Fibroblast of skin of right quadriceps (primary cell): ENCODE results near the gene WWC2.

Source experiments
- DNase-seq: peaks from one replicate; pipeline ENCODE4 v3.0.0-alpha.2; 2013

The WWC2 gene

DNA sequence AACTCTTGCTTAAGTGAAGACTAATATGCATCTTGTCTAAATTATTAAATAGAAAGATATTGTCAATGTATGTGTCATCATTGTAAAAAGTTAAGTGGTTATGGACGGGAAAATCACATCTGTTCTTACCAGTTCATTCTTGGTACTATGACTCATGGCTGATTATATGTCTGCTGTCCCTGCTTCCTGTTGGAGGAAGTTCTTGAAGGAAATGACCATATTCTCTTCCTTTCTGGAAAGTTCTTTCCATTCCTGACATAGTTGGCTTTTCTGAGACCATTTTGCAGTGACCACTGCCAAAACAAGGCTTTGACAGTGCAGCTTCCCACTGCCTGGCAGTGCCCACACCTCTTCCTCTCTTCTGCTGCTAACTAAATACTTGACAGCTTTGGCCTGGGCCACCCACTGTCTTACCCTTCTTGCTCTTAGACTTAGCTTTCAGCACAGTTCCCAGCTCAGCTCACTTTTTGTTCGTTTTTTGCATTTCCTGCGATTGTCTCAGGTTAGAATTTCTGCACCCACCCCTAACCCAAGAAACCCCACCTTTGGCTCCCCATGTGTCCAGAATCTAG lies 236.4 kb downstream of the WWC2 start:
- DNase-seq: peak; percentile 91

DNA sequence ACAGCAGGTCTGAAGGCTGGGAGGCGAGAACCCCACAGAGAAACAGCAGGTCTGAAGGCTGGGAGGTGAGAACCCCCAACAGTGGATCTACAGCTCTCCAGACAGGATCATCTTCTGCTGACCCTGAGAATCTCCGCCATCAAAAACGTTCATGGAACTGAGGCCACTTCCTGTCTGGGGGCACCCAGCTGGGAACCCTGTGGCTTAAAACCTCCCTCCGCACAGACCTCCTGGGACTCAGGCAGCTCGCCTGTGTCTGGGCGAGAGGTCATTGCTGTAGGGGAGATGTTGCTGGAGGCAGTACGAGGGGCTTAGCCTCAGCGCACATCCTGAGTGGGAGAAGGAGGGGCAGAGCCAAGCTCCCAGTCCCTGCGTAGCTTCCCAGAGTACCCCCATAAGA lies 238.3 kb downstream of the WWC2 start:
- no peak for DNase-seq

DNA sequence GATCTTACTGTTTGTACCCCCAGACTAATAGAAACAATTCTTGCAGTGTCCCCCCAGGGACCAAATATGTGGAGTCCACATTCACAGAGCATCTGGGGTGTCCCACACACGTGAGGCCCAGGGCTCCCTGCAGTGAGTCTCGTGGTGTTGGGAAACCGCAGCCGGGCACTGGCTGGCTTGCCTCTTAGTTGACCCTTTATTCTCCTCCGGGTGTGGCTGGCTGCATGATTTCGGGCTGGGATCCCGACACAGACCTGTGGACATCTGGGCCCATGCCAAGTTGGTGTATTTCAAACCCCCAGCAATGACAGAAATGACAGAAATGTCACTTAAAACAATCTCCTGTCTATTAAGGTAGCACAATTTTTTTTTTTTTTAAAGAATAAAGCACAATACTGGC lies 238.8 kb downstream of the WWC2 start:
- no peak for DNase-seq

DNA sequence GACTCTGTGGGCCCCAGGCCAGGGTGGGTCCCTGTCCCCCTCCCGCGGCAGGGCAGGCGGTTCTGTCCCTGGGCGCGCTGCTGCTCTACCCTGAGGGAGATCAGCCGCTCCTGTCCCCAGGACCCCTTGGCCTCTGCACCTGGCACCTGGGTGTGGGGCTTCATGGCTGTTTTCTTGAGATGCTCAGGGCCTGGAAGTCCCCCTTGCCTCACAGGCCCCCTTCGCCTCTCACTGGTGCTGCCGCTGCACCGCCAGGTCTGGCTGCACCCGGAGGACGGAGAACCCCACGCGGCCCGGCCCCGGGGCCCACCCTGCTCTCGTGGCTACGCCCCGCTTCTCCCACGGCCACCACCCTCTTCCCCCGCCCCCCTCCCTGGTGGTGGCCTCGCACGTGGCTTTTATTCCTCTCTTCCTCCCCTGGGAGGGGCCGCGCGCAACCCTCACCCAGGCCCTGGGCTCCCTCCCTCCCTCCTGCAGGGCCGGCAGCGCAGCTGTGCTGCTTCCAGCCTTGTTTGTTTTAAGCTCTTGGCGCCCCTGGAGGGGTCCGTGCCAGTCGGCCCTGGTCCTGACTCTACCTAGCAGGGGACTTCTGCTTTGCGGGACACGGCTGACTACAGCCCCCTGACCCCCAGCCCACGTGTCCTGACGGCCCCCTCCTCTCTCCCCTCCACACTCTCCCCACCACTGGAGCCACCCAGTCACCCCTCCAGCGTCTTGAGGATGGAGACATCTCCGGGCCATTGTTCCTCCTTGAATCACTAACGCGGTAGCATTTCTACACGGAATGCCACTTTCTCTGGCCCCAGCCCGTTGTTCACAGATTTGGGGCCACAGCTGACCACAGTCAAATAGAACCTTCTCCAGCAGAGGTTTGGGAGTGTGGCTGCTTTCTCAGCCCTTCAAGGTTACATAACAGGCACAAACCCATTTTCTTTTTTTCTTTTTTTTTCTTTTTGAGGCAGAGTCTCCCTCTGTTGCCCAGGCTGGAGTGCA lies 243.8 kb downstream of the WWC2 start:
- DNase-seq: no peak

DNA sequence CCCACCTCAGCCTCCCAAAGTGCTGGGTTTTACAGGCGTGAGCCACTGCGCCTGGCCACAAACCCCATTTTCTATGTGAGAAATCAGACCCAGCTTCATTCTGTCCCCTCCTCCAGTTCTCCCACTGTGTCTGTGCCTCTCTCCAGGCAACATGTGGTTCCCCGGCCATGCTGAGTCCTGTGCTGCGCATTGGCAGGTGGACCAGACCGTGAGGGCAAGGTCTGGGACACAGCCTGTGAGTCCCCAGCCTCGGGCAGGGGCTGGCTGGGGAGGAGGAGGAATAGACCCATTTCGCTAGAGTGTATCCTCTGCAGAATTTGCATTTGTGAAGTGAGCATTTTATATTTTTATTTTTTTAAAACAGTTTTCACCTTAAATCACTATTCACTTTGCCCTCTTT lies 244.7 kb downstream of the WWC2 start:
- no peak for DNase-seq

DNA sequence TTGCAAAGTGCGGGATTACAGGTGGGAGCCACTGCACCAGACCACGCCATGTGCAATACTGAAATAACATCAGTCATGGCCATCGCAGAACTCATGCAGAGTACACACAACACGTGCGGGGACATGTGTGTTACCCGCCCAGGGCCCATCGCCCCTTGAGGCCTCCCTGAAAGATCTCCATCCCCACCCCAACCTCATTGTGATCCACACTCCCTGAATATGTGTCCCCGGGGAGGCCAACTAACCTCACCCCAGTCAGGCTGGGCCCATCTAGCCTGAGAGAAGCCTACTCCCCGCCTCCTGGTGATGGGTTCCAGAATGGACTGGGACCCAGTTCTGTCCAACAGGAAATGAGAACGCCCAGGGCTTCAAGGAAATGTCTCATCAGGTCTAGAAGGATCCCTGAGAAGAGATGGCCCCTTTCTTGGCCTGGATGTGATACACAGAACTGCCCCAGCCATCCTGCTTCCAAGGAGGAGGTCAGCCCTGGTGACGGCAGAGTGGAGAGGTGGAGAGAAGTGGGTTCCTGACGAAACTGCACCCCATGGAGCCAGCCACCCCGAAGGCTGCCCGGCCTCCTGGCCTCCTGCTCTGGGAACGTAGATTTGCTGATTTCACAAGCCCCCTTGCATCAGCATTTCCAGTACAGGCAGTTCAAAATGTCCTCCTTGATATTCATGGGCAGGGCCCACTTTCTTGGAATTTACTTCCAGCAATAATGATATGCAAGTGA lies 245.6 kb downstream of the WWC2 start:
- DNase-seq: no peak

DNA sequence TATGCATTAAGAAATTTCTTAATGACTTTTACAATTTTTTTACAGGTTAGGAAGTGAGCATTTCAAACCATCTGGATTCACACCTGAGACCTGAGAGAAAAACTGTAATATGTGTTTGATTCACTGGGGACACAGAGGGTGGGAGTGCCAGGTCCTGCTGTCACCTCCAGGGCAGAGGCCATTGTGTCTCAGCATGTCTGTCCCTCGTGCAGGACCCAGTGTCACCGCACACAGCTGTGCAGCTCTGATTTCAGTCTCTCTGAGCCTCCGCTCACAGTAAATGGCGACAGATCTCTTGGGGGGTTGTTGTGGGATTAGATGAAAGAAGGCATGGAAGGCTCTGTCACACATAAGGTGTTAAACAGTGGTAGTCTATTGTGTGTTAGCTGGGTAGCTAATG lies 246.2 kb downstream of the WWC2 start:
- no peak for DNase-seq

DNA sequence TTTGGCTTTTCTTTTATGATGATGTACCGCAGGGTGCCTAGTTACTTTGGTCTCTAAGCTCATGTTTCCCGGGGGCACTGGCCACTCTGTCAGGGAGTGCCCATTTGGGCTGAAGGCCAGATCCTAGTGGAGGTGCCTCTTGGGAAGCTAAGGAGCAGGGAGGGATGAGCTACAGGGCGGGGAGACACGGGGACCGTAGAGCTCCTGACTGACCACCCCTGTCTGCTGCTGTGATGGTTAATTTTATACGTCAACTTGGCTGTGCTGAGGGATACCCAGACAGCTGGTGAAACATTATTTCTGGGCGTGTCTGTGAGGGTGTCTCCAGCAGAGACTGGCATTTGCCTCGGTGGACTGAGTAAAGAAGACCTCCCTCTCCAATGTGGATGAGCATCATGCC lies 248.1 kb downstream of the WWC2 start:
- DNase-seq: no peak

DNA sequence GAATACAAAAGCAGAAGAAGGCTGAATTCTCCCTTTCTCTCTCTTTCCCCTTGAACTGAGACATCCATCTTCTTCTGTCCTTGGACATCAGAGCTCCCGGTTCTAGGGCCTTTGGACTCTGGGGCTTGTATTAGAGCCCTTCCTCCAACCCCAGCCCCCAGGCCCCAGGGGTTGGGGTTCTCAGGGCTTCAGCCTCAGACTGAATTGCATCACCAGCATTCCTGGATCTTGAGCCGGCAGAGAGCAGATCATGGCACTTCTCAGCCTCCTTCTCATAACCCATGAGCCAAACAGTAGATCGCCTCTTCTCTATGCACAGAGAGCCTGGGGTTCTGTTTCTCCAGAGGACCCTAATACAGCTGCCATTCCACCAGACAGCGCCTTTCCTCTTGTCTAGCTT lies 248.5 kb downstream of the WWC2 start:
- DNase-seq: peak; percentile 62

DNA sequence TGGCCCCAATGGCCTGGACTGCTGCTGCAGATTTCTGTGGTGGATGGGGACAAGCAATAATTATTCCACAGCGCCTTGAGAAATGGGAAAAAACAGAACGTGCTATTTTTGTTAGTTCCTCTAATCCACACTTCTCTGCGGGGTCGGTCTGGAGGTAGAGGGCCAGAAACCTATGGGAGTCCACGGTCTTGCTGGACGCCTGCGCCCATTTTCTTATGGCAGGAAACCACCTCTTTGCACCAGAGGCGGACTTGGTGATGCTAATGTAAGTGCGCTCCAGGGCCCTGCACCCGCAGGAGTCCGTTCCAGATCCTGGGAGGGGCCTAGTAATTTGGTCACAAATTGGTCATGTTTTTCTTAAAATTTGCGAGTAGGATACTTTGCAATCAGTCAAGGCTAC lies 249.1 kb downstream of the WWC2 start:
- no peak for DNase-seq

DNA sequence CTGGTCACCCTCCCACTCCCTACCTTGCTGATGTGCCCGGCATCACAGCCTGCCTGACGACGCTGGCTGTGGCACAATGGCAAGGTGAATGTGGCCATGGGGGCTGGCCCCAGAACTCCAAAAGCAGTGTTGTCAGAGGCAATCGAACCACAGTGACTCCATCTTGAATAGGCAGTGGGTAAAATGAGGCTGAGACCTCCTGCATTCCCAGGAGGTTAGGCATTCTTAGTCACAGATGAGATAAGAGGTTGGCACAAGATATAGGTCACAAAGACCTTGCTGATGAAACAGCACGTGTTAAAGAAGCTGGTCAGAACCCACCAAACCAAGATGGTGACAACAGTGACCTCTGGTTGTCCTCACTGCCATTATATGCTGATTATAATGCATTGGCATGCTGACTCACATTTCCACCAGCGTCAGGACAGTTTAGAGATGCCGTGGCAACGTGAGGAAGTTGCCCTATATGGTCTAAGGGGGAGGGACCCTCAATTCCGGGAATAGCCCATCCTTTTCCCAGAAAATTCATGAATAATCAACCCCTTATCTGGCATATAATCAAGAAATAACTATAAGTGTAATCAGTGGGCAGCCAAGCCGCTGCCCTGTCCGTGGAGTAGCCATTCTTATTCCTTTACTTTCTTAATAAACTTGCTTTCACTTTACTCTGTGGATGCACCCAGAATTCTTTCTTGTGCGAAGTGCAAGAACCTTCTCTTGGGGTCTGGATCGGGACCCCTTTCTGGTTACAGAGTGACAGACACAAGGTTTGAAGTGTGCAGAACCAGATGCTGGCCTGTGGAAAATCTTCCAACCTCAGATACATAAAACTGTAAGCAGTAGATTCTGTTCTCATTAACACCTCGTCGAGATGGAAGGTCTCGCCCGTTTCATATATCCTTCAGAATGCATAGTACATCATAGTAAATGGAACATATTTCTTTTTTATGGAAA lies 249.9 kb downstream of the WWC2 start:
- peak; percentile 99 for DNase-seq

DNA sequence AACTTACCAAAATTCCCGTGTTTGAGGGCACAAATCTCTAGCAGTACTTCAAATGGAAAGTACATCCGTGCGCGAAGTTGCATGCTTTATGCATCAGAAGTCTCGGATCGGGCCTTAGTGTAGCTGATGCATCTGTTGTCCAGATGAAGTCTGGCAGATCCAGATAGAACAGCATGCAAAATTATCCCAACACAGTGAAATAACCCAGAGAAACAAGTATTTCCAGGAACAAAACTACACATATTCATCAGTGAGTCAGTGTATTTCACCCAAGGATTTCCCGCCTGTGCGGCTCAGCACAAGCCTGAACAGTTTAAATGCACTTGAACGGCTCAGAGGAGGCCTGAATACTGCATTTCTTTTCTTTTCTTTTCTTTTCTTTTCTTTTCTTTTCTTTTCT lies 250.6 kb downstream of the WWC2 start:
- DNase-seq: peak; percentile 94

DNA sequence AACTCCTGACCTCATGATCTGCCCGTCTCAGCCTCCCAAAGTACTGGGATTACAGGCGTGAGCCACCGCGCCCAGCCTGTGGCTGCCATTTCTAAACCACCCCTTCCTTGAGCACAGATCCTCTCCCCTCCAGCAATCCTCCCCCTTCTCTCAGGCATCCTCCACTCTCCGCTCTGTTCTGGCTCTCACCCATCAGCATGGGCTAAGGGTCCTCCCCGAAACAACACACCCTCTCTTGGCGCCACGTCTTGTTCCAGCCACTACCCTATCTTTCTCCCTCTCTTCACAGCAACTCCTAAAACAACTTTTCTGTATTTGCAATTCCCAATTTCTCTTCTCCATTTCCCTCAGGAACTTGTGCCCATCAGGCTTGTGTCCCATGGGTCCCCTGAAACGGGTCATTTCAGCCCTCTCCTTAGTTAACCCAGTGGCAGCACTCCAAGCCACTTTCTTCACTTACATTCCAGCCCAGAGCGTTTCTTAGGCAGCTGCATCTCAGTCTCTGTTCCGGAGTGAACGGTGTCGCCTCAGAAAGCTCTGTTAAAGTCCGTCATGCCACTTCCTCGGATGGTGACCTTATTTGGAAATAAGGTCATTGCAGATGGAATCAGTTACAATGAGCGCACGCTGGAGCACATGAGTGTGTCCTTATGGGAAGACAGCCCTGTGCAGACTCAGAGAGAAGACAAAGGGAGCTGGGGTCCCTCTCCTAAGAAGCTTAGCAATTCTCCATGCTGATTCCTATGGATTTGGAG lies 251.4 kb downstream of the WWC2 start:
- DNase-seq: peak; percentile 74

DNA sequence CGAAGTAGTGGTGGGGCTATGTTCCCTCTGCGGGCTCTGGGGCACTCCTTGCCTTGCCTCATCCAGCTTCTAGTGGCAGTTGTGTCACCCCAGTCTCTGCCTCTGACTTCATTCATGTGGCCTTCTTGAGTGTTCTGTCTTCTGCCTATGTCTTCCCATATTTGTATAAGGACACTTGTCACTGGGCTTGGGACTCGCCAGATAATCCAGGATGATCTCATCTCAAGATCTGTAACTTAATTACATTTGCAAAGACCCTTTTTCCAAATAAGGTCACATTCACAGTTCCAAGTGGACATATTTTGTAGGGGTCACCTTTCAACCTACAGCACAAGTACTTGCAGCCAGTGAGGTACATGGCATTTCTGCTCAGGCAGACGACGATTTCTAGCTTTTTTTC lies 253.5 kb downstream of the WWC2 start:
- DNase-seq: no peak

DNA sequence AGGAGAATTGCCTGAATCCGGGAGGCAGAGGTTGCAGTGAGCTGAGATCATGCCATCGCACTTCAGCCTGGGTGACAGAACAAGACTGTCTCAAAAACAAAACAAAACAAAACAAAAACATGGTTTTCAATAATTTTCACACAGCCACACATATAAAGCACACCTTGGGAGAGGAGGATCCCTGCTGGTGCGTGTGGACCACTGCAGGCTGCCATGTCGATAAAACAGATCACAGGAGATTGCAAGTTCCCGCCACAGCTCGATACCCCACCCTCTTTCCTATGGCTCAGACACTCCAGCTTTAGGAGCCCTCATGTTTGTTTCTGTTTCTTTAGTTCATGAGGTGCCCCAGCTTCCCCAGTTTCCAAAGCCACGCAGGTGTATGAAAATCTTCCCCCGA lies 254.5 kb downstream of the WWC2 start:
- DNase-seq: no peak

DNA sequence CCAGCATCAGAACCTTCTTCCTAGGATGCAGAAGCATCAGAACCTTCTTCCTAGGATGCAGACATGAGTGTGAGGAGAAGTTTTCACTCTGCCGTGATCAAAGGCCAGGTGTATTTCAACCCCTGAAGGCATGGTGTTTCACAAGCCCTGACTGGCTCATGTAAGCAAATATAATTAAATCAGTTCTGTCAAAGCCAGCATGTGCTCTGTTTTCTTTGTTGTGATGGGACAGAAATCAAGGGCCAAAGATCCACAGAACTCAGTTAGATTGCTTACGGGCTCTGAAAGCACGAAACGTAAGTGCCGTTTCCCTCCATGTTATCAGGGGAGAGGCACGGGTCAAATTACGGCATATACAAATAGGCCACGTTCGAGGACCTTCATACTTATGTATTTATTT lies 255.2 kb downstream of the WWC2 start:
- no peak for DNase-seq

DNA sequence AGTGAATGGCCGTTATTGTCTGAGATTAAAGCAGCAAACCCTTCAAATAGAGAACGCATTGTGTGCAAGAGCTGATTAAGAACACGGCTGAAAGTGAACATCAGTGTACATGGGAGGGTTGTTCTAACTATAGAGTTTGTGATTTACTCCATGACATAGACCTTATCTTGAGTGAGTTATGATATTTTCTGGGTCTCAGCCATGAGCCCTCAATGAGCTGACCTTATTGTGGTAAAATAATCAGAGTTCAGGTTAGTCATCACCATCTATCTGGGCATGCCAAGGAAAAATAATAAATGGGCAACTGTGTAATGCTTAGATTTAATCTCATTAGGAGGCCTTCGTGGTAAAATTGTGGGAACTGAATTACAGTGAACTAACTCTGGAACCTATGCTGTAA lies 256.3 kb downstream of the WWC2 start:
- DNase-seq: peak; percentile 87

DNA sequence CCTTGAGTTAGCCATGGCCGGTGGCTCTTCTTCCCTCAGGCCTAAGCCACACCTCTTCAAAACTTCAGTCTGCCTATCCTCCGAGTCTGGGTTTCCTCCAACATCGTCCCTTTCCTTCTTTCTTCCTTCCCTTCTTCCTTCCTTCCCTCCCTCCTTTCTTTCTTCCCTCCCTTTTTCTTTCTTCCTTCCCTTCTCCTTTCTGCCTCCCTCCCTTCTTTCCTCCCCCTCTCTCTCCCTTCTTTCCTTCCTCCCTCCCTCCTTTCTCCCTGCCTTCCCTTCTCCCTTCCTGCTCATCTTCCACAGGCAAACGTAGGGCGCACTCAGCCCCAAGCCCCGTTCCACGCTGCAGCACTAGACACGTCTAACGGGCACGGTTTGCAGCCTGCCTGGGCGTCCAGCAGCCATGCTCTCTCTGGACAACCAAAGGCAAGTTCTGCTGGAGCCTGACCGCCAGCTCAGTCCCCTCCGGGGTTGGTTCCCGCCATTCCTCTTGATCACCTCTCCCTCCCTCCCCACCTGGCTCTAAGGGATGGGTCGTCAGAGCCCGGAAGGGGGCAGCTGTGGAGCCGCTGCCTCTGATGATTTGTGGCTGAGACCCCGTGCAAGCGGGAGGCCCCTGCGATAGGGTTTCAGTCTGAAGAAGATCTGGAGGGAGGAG lies 257.2 kb downstream of the WWC2 start:
- no peak for DNase-seq

DNA sequence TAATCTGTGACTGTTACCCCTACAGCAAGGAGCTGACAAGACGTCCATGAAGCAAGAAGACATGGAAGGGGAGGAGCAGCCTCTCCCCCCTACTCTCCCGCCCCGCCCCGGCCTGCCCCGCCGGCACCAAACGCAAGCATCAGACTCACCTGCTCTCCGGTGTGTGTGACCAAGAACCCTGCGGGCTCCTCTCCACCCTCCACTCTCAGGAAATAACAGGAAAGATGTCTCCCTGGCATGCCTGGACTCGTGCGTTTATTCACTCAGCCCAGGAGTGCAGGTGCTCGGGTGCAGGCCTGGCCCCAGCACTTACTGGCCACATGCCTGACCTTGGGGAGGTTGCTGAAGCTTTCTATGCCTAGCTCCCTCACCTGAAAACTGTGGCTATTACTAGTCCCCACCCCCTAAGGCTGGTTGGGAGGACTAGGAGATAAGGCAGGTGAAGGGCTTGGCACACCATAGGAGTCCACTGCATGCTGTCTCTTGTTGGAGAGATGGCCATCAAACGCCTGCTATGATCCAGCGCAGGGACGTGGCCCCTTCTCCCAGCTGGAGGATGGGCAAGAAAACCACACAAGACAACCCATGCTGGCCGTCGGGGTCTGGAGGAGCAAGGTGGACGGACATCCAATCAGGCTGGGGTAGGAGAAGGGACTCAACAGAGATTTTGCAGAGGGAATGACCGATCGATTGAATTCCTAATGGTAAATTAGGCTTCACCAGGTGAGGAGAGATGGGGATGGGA lies 258.0 kb downstream of the WWC2 start:
- DNase-seq: no peak

DNA sequence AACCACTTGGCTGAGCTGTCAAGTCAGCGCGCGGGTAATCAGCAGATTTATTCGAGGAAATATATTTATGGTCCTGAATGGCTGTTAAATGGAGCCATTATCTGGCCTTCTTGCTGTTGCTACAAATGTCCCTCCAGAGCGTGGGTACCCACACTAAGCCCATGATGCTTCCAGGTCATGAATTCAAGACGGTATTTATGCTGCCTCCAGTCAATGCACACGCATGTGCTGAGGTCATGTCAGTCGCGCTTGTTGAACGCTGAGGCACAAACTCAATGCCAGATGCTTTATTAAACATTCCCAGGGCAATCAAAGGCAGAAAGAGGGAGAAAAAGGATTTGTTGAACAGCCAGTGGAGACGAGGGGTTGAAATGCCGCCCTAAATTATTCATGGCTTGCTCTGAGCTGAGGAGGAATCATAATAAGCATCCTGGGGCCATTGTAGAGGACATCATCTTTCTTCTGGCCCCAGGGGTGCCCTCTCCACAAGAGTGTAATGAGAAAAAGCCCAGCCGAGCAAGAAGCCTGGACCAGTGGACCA lies 259.2 kb downstream of the WWC2 start:
- no peak for DNase-seq
